RCC 7860 (cell line): ENCODE results near the gene TTC1.
"Not testable (repeated sequence)": the region's sequence is repeated elsewhere in the genome, so short reads cannot be mapped to it uniquely, and the experiment has no call there.

Experiments
- DNase-seq: peaks from one replicate; pipeline ENCODE4 v3.0.0-alpha.2; 2015; ENCODE audit warnings: low spot score
- FAIRE-seq: peaks from 2 replicates; lab custom pipeline; 2012; peaks lifted over from hg19 to GRCh38; lab: Jason Lieb, UNC

TTC1 gene

GRCh38 chr5:159993194-159993593, 15.7 kb upstream of the TTC1 start:
- DNase-seq (no peak), FAIRE-seq (no peak)

- DNase-seq = no peak
- no peak for FAIRE-seq
These were observed 13.0 kb upstream of the TTC1 start for GRCh38 chr5:159995907-159996306.

GRCh38 chr5:160001457-160001856, 7.5 kb upstream of the TTC1 start:
- DNase-seq (no peak), FAIRE-seq (no peak)

GRCh38 chr5:160007514-160007913, 1.4 kb upstream of the TTC1 start:
- DNase-seq (no peak), FAIRE-seq (no peak)

GRCh38 chr5:160008529-160008876, 436 bp upstream of the TTC1 start:
- DNase-seq, FAIRE-seq: not testable (repeated sequence)

GRCh38 chr5:160009591-160009989, 651 bp downstream of the TTC1 start:
- FAIRE-seq = no peak
- DNase-seq = no peak

GRCh38 chr5:160011471-160011870, 2.5 kb downstream of the TTC1 start:
- no peak for DNase-seq
- FAIRE-seq = no peak

- FAIRE-seq = not testable (repeated sequence)
These were observed 5.3 kb downstream of the TTC1 start for GRCh38 chr5:160014197-160014596.

GRCh38 chr5:160018945-160019625, 10.1 kb downstream of the TTC1 start:
- DNase-seq (no peak), FAIRE-seq (no peak)

More at GRCh38 chr5:160014197-160014596, 5.3 kb downstream of the TTC1 start:
- not testable (repeated sequence) for DNase-seq

GRCh38 chr5:160020266-160020770, 11.4 kb downstream of the TTC1 start:
- FAIRE-seq (no peak), DNase-seq (no peak)

GRCh38 chr5:160020964-160021363, 12.0 kb downstream of the TTC1 start:
- FAIRE-seq (no peak), DNase-seq (no peak)

GRCh38 chr5:160021831-160022446, 13.0 kb downstream of the TTC1 start:
- DNase-seq (peak; percentile 40), FAIRE-seq (peak; percentile 72)

GRCh38 chr5:160023007-160023907, 14.3 kb downstream of the TTC1 start:
- no peak for FAIRE-seq
- no peak for DNase-seq

GRCh38 chr5:160023908-160024630, 15.1 kb downstream of the TTC1 start:
- no peak for FAIRE-seq
- no peak for DNase-seq

GRCh38 chr5:160029004-160029403, 20.1 kb downstream of the TTC1 start:
- DNase-seq = no peak
- no peak for FAIRE-seq

GRCh38 chr5:160029540-160030139, 20.7 kb downstream of the TTC1 start:
- FAIRE-seq = no peak
- DNase-seq = no peak

GRCh38 chr5:160030631-160031377, 21.9 kb downstream of the TTC1 start:
- no peak for DNase-seq
- no peak for FAIRE-seq

- no peak for DNase-seq
- FAIRE-seq = no peak
These were observed 24.8 kb downstream of the TTC1 start for GRCh38 chr5:160033546-160034252.

GRCh38 chr5:160036243-160036642, 27.3 kb downstream of the TTC1 start:
- DNase-seq (no peak), FAIRE-seq (no peak)
